Adrenal gland (tissue), 5 donors: Measurements from ENCODE around the gene FCMR.

Experiments
- CTCF ChIP-seq, 6 experiments: fragments of 450-650 bp in 4 of 6; fragments of 200-600 bp in 2 of 6; sonication (generic) in 1 of 6; IDR thresholded peaks; 1 replicate in 5 of 6; 2 replicates in 1 of 6; pipeline versions ENCODE4 v1.5.1 to v1.8.0; 2016 to 2021; ENCODE audit warnings: antibody characterized with exemption in 6 of 6, mild to moderate bottlenecking in 2 of 6, moderate library complexity in 1 of 6
- POLR2A ChIP-seq, 2 donors: fragments of 450-650 bp; IDR thresholded peaks; one replicate each; pipeline ENCODE4 v1.6.1; 2017; ENCODE audit warnings: antibody characterized with exemption in 2 of 2, mild to moderate bottlenecking in 2 of 2, moderate library complexity in 1 of 2
- donor health status: DM: no; HTN: no; CAD: no.

GRCh38 chr1:206868264-206868663 is 53.5 kb downstream of the FCMR start:
- TF ChIP-seq CTCF (IDR thresholded peaks at IDR 0.05) (no peak), POLR2A (IDR thresholded peaks at IDR 0.05) (no peak)
